Liver (tissue), 3 donors: ENCODE measurements around the gene ARID5A.

Source experiments
- CTCF ChIP-seq: fragments of 150-350 bp; IDR thresholded peaks from 2 replicates; pipeline ENCODE4 v1.5.1; 2017; ENCODE audit warnings: improper control_type of control experiment, low read depth, low read length; ENCODE audit not compliant: missing input control
- JUND ChIP-seq, 2 donors: IDR thresholded peaks; 2 replicates each; pipeline ENCODE4 v1.6.1; 2016; ENCODE audit warnings: antibody characterized with exemption in 2 of 2
- MAX ChIP-seq: IDR thresholded peaks from 2 replicates; pipeline ENCODE4 v1.6.1; 2016; ENCODE audit warnings: antibody characterized with exemption
- SP1 ChIP-seq: IDR thresholded peaks from 2 replicates; pipeline ENCODE4 v1.6.1; 2018; ENCODE audit warnings: antibody characterized with exemption, mild to moderate bottlenecking
- YY1 ChIP-seq: IDR thresholded peaks from 2 replicates; pipeline ENCODE4 v1.6.1; 2016; ENCODE audit warnings: antibody characterized with exemption, mild to moderate bottlenecking
- donor health status: healthy.
- donor health status: healthy.

GRCh38 chr2:96511851-96512250, 24.7 kb upstream of the ARID5A start:
- TF ChIP-seq MAX, result no peak
- TF ChIP-seq CTCF, result no peak
- TF ChIP-seq YY1, result no peak
- no peak for TF ChIP-seq SP1
- no peak for TF ChIP-seq JUND (IDR thresholded peaks at IDR 0.05)
